ENCODE data around the gene MCM6.
"Not testable (repeated sequence)": the region's sequence is repeated elsewhere in the genome, so short reads cannot be mapped to it uniquely, and the experiment has no call there.

Gene MCM6

DNA sequence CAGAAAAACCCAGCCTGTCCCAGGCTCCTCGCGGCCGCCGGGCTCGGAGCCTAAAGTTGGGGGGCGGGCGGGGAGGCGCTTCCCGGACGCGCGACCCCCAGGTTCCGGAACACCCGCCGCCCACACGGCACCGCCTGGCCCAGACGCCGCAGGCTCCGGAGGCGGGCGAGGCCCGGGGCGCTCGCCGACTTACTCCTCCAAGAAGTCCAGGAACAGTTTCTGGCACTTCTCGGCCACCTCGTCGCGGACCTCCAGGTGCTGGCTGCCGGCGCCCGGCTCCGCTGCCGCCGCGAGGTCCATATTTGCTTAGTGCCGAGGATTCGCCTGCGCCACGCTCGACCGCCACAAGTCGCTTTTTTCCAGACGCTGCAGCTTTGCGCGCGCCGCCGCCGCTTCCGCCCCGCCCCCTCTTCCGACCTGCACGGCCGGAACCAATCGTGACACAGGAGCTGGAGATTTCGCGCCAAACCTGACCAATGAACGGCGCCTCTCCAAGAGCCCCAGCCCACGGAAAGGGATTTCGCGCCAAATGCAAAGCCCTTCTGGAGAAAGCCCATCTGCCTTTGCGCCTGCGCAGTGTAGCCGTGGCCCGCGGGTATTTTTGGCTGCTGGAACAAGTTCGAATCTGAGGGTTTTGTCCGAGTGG lies at the start of gene MCM6:
Gene MCM6 (minus strand): TSS at position 378 of the 646 bp plus-strand sequence. CDS start 78 bp downstream, at position 300.
- DNase-seq (ENCODE audit: low read depth in 2 of 3, low spot score in 1 of 3) = peak; percentile 99

- no peak for DNase-seq (ENCODE audit: low read depth in 2 of 3, low spot score in 1 of 3)
Measured at GRCh38 chr2:135925571-135925970, 49.3 kb upstream of the MCM6 start.

- DNase-seq (ENCODE audit: low read depth in 2 of 3, low spot score in 1 of 3) = peak in 1 of 3 donors; percentile 31
Measured at GRCh38 chr2:135916207-135916606, 40.0 kb upstream of the MCM6 start.

GRCh38 chr2:135914485-135914884 lies 38.2 kb upstream of the MCM6 start:
- no peak for DNase-seq (ENCODE audit: low read depth in 2 of 3, low spot score in 1 of 3)

DNA sequence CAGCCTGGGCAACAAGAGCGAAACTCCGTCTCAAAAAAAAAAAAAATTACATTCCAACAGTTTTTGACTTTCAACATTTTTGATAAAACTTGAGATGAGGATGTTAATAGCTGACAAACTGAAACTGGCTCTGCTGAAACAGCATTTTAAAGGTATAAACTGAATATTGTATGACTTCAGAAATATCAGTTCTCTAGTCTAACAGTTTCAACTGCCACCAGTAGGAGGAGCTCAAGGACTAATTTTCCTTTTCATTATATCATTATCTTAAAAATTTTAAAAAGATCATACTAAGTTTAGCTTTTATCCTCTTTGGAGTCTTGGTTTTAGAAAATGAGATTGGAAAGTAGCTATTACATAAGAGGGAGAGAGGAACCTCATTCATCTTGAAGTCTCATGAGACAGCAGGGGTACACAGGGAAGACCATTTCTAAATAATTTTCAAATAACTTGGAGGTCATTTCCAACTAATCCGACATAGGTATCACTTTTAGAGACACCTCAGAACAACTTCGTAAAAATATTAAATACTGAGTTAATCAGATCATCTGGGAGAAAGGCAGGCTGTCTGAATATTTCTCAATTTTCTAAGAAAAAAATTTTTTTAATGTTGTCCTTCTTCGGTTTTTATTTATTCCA lies 37.6 kb upstream of the MCM6 start:
- DNase-seq (ENCODE audit: low read depth in 2 of 3, low spot score in 1 of 3) = peak in 2 of 3 donors; percentile 10 to 69

DNA sequence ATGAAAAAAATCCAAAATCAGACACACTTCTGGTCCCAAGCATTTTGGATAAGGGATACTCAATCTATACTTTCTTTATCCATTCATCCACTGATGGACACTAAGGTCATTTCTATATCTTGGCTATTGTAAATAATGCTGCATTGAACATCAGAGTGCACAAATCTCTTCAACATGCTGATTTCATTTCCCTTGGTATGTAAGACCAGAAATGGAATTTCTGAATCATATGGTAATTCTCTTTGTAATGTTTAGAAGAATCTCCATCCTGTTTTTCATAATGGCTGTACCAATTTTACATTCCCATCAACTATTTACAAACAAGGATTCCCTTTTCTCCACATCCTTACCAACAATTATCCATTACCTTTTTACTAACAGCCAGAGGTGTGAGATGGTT lies 33.7 kb upstream of the MCM6 start:
- no peak for DNase-seq (ENCODE audit: low read depth in 2 of 3, low spot score in 1 of 3)

- DNase-seq (ENCODE audit: low read depth in 2 of 3, low spot score in 1 of 3) = no peak
Measured at GRCh38 chr2:135905679-135906078, 29.4 kb upstream of the MCM6 start.

DNA sequence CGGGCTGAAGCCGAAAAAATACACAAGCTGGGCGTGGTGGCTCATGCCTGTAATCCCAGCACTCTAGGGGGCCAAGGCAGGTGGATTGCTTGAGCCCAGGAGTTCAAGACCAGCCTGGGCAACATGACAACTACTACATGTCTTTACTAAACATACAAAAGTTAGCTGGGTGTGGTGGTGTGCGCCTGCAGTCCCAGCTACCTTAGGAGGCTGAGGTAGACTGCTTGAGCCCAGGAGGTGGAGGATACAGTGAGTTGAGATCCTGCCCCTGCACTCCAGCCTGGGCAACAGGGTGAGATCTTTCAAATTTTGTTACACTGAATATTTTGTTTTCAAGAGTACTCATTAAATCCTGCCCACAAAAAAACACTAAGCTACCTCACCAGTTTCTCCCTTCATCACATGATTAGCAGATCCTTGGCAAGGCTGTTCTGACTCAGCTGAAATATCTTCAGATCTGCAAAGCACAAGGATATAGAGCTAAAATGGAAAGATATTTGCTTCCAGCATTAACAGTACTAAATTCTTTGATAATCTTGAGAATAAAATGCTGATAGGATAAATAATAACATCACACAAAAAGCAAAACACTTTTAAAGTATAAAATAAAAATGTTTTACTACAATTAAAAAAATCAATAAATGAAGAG lies 28.2 kb upstream of the MCM6 start:
- DNase-seq (ENCODE audit: low read depth in 2 of 3, low spot score in 1 of 3) = no peak

GRCh38 chr2:135903650-135904049 lies 27.4 kb upstream of the MCM6 start:
- no peak for DNase-seq (ENCODE audit: low read depth in 2 of 3, low spot score in 1 of 3)

DNA sequence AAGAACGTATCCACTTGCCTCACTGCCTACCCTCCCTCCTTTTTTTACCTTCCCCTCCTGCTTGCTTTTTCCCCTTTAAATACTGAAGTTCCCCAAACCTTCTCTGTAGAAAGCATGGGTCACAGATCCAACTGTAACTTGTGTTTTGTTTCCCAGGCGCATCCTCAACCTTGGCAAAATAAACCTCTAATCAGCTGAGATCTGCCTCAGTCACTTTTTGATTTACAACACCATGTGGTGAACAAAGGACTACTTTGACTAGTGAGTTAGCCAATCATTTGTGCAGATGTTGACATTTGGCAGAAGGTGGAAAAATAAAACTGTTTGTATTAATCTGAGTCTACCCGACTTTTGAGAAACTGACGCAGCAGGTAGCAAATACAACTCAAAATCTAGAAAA lies 23.3 kb upstream of the MCM6 start:
- DNase-seq (ENCODE audit: low read depth in 2 of 3, low spot score in 1 of 3) = no peak

DNA sequence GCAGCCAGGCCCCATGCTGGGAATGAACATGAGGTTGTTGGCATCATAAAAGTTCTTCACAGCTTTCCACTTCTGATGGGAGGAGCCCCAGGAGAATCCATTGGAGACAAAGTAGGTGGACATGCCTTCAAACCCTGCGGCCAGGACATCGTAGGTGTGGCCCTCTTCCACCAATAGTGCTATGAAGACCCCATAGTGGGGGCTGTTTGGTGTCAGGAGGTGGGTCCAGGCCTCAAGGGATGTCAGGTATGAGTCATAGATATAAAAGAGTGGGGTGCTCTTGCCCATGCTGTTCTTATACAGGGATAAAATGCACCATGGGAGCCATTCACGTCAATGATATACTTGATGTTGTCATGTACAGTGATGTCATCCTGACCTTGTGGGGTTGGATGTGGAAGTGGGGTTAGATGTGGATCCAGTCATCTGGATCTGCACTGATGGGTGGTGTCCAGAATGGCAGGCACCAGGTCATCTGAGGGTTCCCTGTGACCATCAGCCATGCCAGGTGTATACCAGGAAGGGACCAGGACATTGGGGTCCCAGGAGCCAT lies 22.1 kb upstream of the MCM6 start:
- no peak for DNase-seq (ENCODE audit: low read depth in 2 of 3, low spot score in 1 of 3)

DNA sequence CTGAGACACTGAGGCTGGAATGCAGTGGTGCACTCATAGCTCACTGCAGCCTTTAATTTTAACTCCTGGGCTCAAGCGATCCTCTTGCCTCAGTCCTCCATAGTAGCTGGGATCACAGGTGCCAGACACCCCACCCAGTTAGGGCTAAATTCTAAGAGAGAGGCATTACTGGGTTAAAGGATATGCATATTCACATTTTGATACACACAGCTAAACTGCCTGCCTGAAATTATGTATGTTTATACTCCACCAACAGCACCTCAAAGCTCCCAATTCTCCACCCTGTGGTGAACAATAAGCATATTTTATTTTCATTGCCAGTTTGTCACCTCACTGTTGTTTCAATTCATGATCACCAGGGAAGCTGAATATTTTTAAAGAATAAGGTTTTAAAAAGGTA lies 18.7 kb upstream of the MCM6 start:
- DNase-seq (ENCODE audit: low read depth in 2 of 3, low spot score in 1 of 3) = no peak

DNA sequence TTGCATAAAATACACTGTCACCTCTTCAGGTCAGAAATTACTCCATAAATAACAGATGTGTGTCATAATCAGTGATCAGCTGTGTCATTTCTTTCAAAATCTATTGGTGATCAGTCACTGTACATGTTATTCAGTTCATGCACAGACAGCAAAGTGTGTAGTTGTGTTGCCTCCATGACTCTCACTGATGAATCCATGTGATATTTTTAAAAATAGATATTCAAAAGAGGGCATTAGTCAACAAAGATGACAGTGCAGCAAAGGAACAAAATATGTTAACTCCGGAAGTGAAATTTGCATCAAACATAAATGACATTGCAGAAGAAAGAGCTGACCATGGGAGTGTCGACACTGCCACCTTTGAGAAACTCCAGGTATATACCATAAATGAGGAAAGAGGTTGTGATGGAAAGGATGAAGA lies 17.1 kb upstream of the MCM6 start:
- no peak for DNase-seq (ENCODE audit: low read depth in 2 of 3, low spot score in 1 of 3)

- DNase-seq (ENCODE audit: low read depth in 2 of 3, low spot score in 1 of 3) = no peak
Measured at GRCh38 chr2:135890835-135891234, 14.6 kb upstream of the MCM6 start.

DNA sequence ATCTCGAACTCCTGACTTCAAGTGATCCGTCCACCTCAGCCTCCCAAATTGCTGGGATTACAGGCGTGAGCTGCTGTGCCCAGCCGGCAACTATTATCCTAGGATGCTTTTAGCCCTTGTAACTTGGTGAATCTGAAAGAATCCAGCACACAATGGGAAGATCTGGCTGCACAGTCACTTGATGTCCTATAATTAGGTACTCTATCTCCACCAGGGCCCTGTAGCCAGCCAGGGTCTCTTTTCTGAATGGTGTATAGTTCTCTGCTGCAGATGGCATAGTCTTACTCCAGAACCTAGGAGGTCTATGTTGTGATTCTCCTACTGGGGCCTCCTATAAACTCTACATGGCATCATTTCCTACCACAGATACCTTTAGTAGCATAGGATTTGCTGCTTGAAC lies 13.9 kb upstream of the MCM6 start:
- DNase-seq (ENCODE audit: low read depth in 2 of 3, low spot score in 1 of 3) = no peak

DNA sequence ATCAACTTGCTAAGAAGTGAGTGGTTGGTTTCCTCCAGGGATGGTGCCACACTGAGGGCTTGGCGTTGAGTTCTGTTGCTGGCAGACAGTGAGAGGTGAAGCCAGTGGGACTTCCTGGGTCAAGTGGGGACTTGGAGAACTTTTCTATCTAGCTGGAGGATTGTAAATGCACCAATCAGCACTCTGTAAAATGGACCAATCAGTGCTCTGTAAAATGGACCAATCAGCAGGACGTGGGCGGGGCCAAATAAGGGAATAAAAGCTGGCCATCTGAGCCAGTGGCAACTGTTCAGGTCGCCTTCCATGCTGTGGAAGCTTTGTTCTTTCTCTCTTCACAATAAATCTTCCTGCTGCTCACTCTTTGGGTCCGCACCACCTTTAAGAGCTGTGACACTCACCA lies 12.3 kb upstream of the MCM6 start:
- not testable (repeated sequence) for DNase-seq (ENCODE audit: low read depth in 2 of 3, low spot score in 1 of 3)

DNA sequence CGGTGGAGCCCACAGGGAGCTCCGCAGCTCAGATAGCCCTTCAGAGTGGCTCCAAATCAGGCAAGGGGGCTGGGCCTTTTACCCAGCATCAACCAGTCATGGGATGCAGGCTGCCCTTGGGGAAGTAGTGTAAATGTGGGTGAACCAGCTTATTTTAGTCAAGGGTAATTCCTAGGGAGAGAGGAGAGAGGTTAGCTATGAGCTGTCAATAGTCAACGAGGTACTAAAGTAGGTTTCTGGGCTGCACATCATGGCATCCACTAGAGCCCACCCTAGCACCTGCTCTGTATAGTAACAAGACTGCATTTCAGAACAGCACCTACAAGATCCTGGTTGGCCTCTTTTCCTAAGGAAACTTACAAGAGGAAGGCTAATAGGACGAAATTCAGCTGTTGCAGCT lies 9.5 kb upstream of the MCM6 start:
- DNase-seq (ENCODE audit: low read depth in 2 of 3, low spot score in 1 of 3) = no peak

DNA sequence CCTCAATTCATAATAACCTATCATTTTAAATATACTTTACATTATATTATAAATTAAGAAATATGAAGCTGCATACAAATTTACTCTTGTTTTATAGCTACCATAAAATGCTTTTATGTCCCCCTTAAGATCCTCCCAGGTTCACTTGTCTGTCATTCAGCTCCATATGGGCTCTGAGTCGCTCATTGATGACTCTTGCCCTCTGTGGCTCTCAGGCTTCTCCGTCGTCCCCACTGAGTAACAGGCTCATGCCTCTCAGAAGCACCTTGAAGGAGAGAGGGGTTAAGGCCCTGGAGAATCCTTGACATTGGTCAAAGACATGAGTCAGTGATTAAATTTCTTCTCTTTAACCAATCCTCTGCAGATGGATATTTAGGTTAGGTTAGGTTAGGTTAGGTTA lies 6.2 kb upstream of the MCM6 start:
- no peak for DNase-seq (ENCODE audit: low read depth in 2 of 3, low spot score in 1 of 3)

DNA sequence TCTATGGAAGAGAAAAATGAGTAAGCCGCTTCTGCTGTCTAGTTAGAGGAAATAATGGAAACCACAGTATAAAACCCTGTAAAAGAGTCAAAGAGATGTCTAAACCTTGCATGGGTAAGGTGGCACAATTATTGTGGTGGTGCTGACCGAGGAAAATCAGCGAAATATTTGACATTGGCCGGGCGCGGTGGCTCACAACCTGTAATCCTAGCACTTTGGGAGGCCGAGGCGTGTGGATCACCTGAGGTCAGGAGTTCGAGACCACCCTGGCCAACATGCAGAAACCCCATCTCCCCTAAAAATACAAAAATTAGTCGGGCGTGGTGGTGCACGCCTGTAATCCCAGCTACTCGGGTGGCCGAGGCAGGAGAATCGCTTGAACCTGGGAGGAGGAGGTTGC lies 527 bp upstream of the MCM6 start:
- DNase-seq (ENCODE audit: low read depth in 2 of 3, low spot score in 1 of 3) = not testable (repeated sequence)

- peak; percentile 55 to 72 (median 68) for DNase-seq (ENCODE audit: low read depth in 2 of 3, low spot score in 1 of 3)
Measured at GRCh38 chr2:135875491-135876065, 665 bp downstream of the MCM6 start.

DNA sequence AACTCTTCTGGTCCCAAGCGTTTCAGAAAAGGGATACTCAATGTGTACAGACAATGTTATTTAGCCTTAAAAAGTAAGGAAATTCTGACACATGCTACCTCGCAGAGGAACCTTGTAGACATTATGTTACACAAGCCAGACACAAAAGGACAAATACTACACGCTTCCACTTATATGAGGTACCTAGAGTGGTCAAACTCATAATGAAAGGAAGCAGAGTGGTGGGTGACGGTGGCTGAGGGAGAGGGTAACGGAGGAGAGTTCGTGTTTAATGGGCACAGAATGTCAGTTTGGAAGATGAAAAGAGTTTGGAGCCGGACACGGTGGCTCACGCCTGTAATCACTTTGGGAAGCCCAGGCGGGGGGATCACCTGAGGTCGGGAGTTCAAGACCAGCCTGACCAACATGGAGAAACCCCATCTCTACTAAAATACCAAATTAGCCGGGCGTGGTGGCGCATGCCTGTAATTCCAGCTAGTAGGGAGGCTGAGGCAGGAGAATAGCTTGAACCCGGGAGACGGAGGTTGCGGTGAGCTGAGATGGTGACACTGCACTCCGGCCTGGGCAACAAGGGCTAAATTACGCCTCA lies 1.4 kb downstream of the MCM6 start:
- no peak for DNase-seq (ENCODE audit: low read depth in 2 of 3, low spot score in 1 of 3)

Data from stimulated activated CD4-positive, alpha-beta T cell treated with anti-CD3 and anti-CD28 coated beads, Interleukin-12 subunit alpha, Interleukin-12 subunit beta, amount 100 ng/mL, for 48 hours (primary cell).